Ectodermal cell (in vitro differentiated cells): Measurements from ENCODE around the gene ENO4. TPM values are rescaled to one million over a fixed set of nuclear protein-coding genes. Genes with fewer than 3 reads are reported as not detected.

Experiments
- H3K27ac ChIP-seq: 2 replicates; pipeline ENCODE4 v1.7.0; 2013; ENCODE audit warnings: mild to moderate bottlenecking, low read depth, low read length; ENCODE audit not compliant: insufficient read depth, poor library complexity, severe bottlenecking
- H3K27me3 ChIP-seq: 2 replicates; pipeline ENCODE4 v1.7.0; 2013; ENCODE audit warnings: mild to moderate bottlenecking, low read length; ENCODE audit not compliant: insufficient read depth, control insufficient read depth, poor library complexity, severe bottlenecking
- H3K36me3 ChIP-seq: one replicate; pipeline ENCODE4 v1.7.0; 2013; ENCODE audit warnings: low read length; ENCODE audit not compliant: control insufficient read depth, insufficient read depth
- H3K4me1 ChIP-seq: one replicate; pipeline ENCODE4 v1.7.0; 2013; ENCODE audit warnings: low read length; ENCODE audit not compliant: control insufficient read depth, insufficient read depth
- H3K4me3 ChIP-seq: 2 replicates; pipeline ENCODE4 v1.7.0; 2013; ENCODE audit warnings: low read depth, low read length, control low read depth; ENCODE audit not compliant: insufficient read depth
- H3K9me3 ChIP-seq: 2 replicates; pipeline ENCODE4 v1.7.0; 2013; ENCODE audit warnings: mild to moderate bottlenecking, low read length, moderate library complexity; ENCODE audit not compliant: control insufficient read depth
- WGBS, 2 experiments: methylation state at CpG; one replicate each; pipeline ENCODE4 v1.1.7; 2013; ENCODE audit warnings: missing lambda C conversion rate in 2 of 2; 5-methylcytosine and 5-hydroxymethylcytosine counted together
- polyA plus RNA-seq, 4 experiments: library from polyadenylated mRNA; stranded (reverse); fragments of 50-300 nt; gene quantifications; one replicate each; pipeline ENCODE4 v1.2.3, GENCODE V29; 2013

Gene ENO4
- 1.5 TPM for polyA plus RNA-seq (2013, experiment 1 of 4)
- polyA plus RNA-seq (2013, experiment 2 of 4), result 1.7 TPM
- polyA plus RNA-seq (2013, experiment 3 of 4), result 2.2 TPM
- polyA plus RNA-seq (2013, experiment 4 of 4), result 1.1 TPM

- 3% methylated on average over 55 of the region's 55 CpGs for WGBS, 2 experiments
- H3K27me3 ChIP-seq, result peaks cover 5% of the 10 kb centered on the region
- H3K36me3 ChIP-seq, result no peaks in the 10 kb centered on the region
Measured at GRCh38 chr10:116849248-116850057, at the start of gene ENO4. TSS of gene ENO4 (plus strand) at chr10:116849499. CDS start at chr10:116849567, 68 bp downstream.

GRCh38 chr10:116800286-116800929, 48.9 kb upstream of the ENO4 start:
- H3K4me1 ChIP-seq, result no peaks in the 10 kb centered on the region
- H3K27me3 ChIP-seq, result peaks cover 73% of the 10 kb centered on the region
- H3K27ac ChIP-seq, result no peak overlapping the region
- 56 to 64% methylated on average over 9 of the region's 9 CpGs for WGBS, 2 experiments
- no peaks in the 10 kb centered on the region for H3K36me3 ChIP-seq
- H3K4me3 ChIP-seq, result no peak overlapping the region
- no peaks in the 10 kb centered on the region for H3K9me3 ChIP-seq

More at GRCh38 chr10:116849248-116850057, at the start of gene ENO4:
- H3K27ac ChIP-seq, result peak within 1 kb of the TSS; percentile 72
- peaks cover 4% of the 10 kb centered on the region for H3K4me1 ChIP-seq
- H3K9me3 ChIP-seq, result no peaks in the 10 kb centered on the region
- H3K4me3 ChIP-seq, result peak within 1 kb of the TSS; percentile 80

GRCh38 chr10:116801658-116802057, 47.6 kb upstream of the ENO4 start:
- Histone ChIP-seq H3K27me3 (peaks cover 69% of the 10 kb centered on the region), H3K36me3 (no peaks in the 10 kb centered on the region), H3K4me1 (no peaks in the 10 kb centered on the region), H3K4me3 (no peak overlapping the region), H3K27ac (no peak overlapping the region), H3K9me3 (no peaks in the 10 kb centered on the region)
- WGBS, 2 experiments, result 96% methylated on average over 2 to 3 of the region's 4 CpGs

GRCh38 chr10:116802474-116802873, 46.8 kb upstream of the ENO4 start:
- no peaks in the 10 kb centered on the region for H3K36me3 ChIP-seq
- H3K27me3 ChIP-seq, result peaks cover 60% of the 10 kb centered on the region
- H3K27ac ChIP-seq, result no peak overlapping the region
- no peaks in the 10 kb centered on the region for H3K4me1 ChIP-seq
- H3K9me3 ChIP-seq, result no peaks in the 10 kb centered on the region
- H3K4me3 ChIP-seq, result no peak overlapping the region
- 32 to 33% methylated on average over 5 to 6 of the region's 6 CpGs for WGBS, 2 experiments

GRCh38 chr10:116802876-116803275, 46.4 kb upstream of the ENO4 start:
- H3K36me3 ChIP-seq, result no peaks in the 10 kb centered on the region
- no peak overlapping the region for H3K4me3 ChIP-seq
- WGBS, 2 experiments, result 94 to 95% methylated on average over 19 of the region's 19 CpGs
- H3K27me3 ChIP-seq, result peaks cover 57% of the 10 kb centered on the region
- no peak overlapping the region for H3K27ac ChIP-seq
- no peaks in the 10 kb centered on the region for H3K4me1 ChIP-seq
- H3K9me3 ChIP-seq, result no peaks in the 10 kb centered on the region

- H3K36me3 ChIP-seq, result no peaks in the 10 kb centered on the region
- no peaks in the 10 kb centered on the region for H3K9me3 ChIP-seq
- WGBS, 2 experiments, result 83 to 88% methylated on average over 22 of the region's 22 CpGs
- no peak overlapping the region for H3K4me3 ChIP-seq
- H3K27ac ChIP-seq, result no peak overlapping the region
- peaks cover 57% of the 10 kb centered on the region for H3K27me3 ChIP-seq
- no peaks in the 10 kb centered on the region for H3K4me1 ChIP-seq
Measured at GRCh38 chr10:116803451-116804249, 45.6 kb upstream of the ENO4 start.

- Histone ChIP-seq H3K27ac (no peak overlapping the region), H3K9me3 (no peaks in the 10 kb centered on the region), H3K27me3 (peaks cover 12% of the 10 kb centered on the region), H3K4me1 (no peaks in the 10 kb centered on the region), H3K4me3 (no peak overlapping the region), H3K36me3 (no peaks in the 10 kb centered on the region)
- 87 to 92% methylated on average over 13 of the region's 13 CpGs for WGBS, 2 experiments
Measured at GRCh38 chr10:116808706-116809105, 40.6 kb upstream of the ENO4 start.

GRCh38 chr10:116809483-116810119, 39.7 kb upstream of the ENO4 start:
- Histone ChIP-seq H3K9me3 (no peaks in the 10 kb centered on the region), H3K4me1 (no peaks in the 10 kb centered on the region), H3K36me3 (no peaks in the 10 kb centered on the region), H3K27me3 (peaks cover 5% of the 10 kb centered on the region), H3K4me3 (no peak overlapping the region), H3K27ac (no peak overlapping the region)
- 89 to 91% methylated on average over 20 of the region's 20 CpGs for WGBS, 2 experiments

- Histone ChIP-seq H3K9me3 (no peaks in the 10 kb centered on the region), H3K36me3 (no peaks in the 10 kb centered on the region), H3K27me3 (no peaks in the 10 kb centered on the region), H3K27ac (no peak overlapping the region), H3K4me3 (no peak overlapping the region), H3K4me1 (no peaks in the 10 kb centered on the region)
- WGBS, 2 experiments, result 77 to 83% methylated on average over 10 of the region's 10 CpGs
Measured at GRCh38 chr10:116810120-116810500, 39.2 kb upstream of the ENO4 start.
